GM12878 (cell line): Measurements from ENCODE around the gene VEPH1. TPM values are rescaled to one million over a fixed set of nuclear protein-coding genes. Genes with fewer than 3 reads are reported as not detected.

ENCODE experiments used
- ATAC-seq: fragments of 200-7000 bp; cut with Tn5 transposase; 3 replicates; pipeline ENCODE4 v1.9.1; 2020; ENCODE audit warnings: mild to moderate bottlenecking, moderate library complexity
- BruUV-seq: library from RNA; stranded (reverse); fragments of 400-500 nt; replicated peaks from 2 replicates; lab custom pipeline; 2021; lab: Mats Ljungman, UMichigan
- CTCF ChIA-PET: fragments of 300-600 bp; sonication (Branson Sonifier 250); formaldehyde crosslinking; extraction: SDS; loops from one replicate; lab custom pipeline; 2021; ENCODE audit warnings: inconsistent platforms; lab: Yijun Ruan, JAX
- POLR2A ChIA-PET: fragments of 350-600 bp; formaldehyde crosslinking; extraction: SDS; loops from one replicate; lab custom pipeline; 2021; ENCODE audit warnings: inconsistent platforms; lab: Charles Lee
- RAD21 ChIA-PET: fragments of 300-600 bp; sonication (Branson Sonifier 250); formaldehyde crosslinking; loops from one replicate; lab custom pipeline; 2023; ENCODE audit warnings: antibody characterized with exemption; ENCODE audit not compliant: unreplicated experiment; lab: Charles Lee
- SMC1A ChIA-PET: fragments of 300-600 bp; sonication (Branson Sonifier 250); formaldehyde crosslinking; loops from one replicate; lab custom pipeline; 2023; ENCODE audit not compliant: unreplicated experiment, uncharacterized antibody; lab: Charles Lee
- DNase-seq: peaks from one replicate; pipeline ENCODE4 v3.0.0-alpha.2; 2011; ENCODE audit warnings: low read depth, low spot score
- FAIRE-seq: peaks from 3 replicates; lab custom pipeline; 2011; peaks lifted over from hg19 to GRCh38; lab: Jason Lieb, UNC
- H2AFZ ChIP-seq: 2 replicates; pipeline ENCODE4 v1.6.0; 2011; ENCODE audit warnings: low read depth, low read length, control low read depth; ENCODE audit not compliant: control insufficient read depth
- H3K27ac ChIP-seq: 2 replicates; pipeline ENCODE4 v1.5.1; 2011; ENCODE audit warnings: control low read depth; ENCODE audit not compliant: control insufficient read depth, insufficient read depth
- H3K27me3 ChIP-seq, 2 experiments: replicated peaks in 1 of 2; 2 replicates each; pipeline versions ENCODE4 v1.6.0 to v1.6.1; 2011; ENCODE audit warnings: low read length in 1 of 2; ENCODE audit not compliant: control insufficient read depth in 2 of 2, insufficient read depth in 2 of 2
- H3K36me3 ChIP-seq, 2 experiments: 2 replicates each; pipeline ENCODE4 v1.5.1; 2011; ENCODE audit warnings: low read length in 1 of 2; ENCODE audit not compliant: control insufficient read depth in 2 of 2, insufficient read depth in 2 of 2
- H3K4me1 ChIP-seq: 2 replicates; pipeline ENCODE4 v1.6.1; 2011; ENCODE audit warnings: mild to moderate bottlenecking, low read length, moderate library complexity, mixed read lengths; ENCODE audit not compliant: control insufficient read depth, insufficient read depth
- H3K4me2 ChIP-seq: 2 replicates; pipeline ENCODE4 v1.6.0; 2011; ENCODE audit warnings: control low read depth; ENCODE audit not compliant: control insufficient read depth, insufficient read depth
- H3K4me3 ChIP-seq: fragments of 200-600 bp; sonication (generic); 2 replicates; pipeline ENCODE4 v1.5.1; 2016
- H3K79me2 ChIP-seq: 2 replicates; pipeline ENCODE4 v1.6.0; 2011; ENCODE audit warnings: low read length; ENCODE audit not compliant: control insufficient read depth, insufficient read depth
- H3K9ac ChIP-seq: 2 replicates; pipeline ENCODE4 v1.8.0; 2011; ENCODE audit warnings: low read length, control low read depth, mixed read lengths; ENCODE audit not compliant: control insufficient read depth, insufficient read depth
- H3K9me3 ChIP-seq: replicated peaks from 3 replicates; pipeline ENCODE4 v1.5.1; 2011; ENCODE audit warnings: mild to moderate bottlenecking, low read length; ENCODE audit not compliant: control insufficient read depth, insufficient read depth
- H4K20me1 ChIP-seq: 2 replicates; pipeline ENCODE4 v1.6.0; 2011; ENCODE audit not compliant: control insufficient read depth, insufficient read depth
- DPF2 ChIP-seq: fragments of 450-650 bp; IDR thresholded peaks from 2 replicates; pipeline ENCODE4 v1.6.1; 2017; ENCODE audit warnings: mild to moderate bottlenecking
- ETV6 ChIP-seq, 2 experiments: fragments of 450-650 bp in 1 of 2; IDR thresholded peaks in 1 of 2; conservative IDR thresholded peaks in 1 of 2; 2 replicates each; pipeline ENCODE4 v1.6.1; 2014; ENCODE audit warnings: antibody characterized with exemption in 1 of 2, borderline replicate concordance in 1 of 2, low read depth in 1 of 2, mild to moderate bottlenecking in 1 of 2, moderate library complexity in 1 of 2
- IRF4 ChIP-seq: IDR thresholded peaks from 2 replicates; pipeline ENCODE4 v1.6.1; 2011; ENCODE audit warnings: low read depth, low read length
- JUNB ChIP-seq: IDR thresholded peaks from 2 replicates; pipeline ENCODE4 v1.6.1; 2016; ENCODE audit warnings: antibody characterized with exemption, mild to moderate bottlenecking
- MEF2A ChIP-seq: IDR thresholded peaks from 2 replicates; pipeline ENCODE4 v1.6.1; 2011; ENCODE audit warnings: low read depth, mild to moderate bottlenecking, low read length, moderate library complexity; ENCODE audit not compliant: insufficient read depth
- RFX5 ChIP-seq: IDR thresholded peaks from 2 replicates; pipeline ENCODE4 v1.6.1; 2011; ENCODE audit warnings: low read depth, low read length, improper control_type of control experiment
- SIN3A ChIP-seq: IDR thresholded peaks from 2 replicates; pipeline ENCODE4 v1.6.1; 2012; ENCODE audit warnings: low read depth, low read length, improper control_type of control experiment
- WGBS: methylation state at CpG from one replicate; pipeline ENCODE4 v1.1.6; 2016; ENCODE audit warnings: low lambda C conversion rate; ENCODE audit not compliant: insufficient replicate concordance, insufficient coverage; ENCODE audit errors: missing lambda C conversion rate; 5-methylcytosine and 5-hydroxymethylcytosine counted together
- in situ Hi-C: fragments of 300-500 bp; cut with MboI; formaldehyde crosslinking; loops from 9 replicates; pipeline ENCODE4 v1.14.3; 2018; ENCODE audit warnings: mixed read lengths
- intact Hi-C: fragments of 100-400 bp; cut with micrococcal nuclease; formaldehyde crosslinking; loops from one replicate; pipeline ENCODE4 v1.14.2; 2022; ENCODE audit not compliant: unreplicated experiment
- polyA plus RNA-seq, 11 experiments: library from polyadenylated mRNA; depleted of rRNA in 4 of 11; unstranded in 6 of 11; stranded (reverse) in 5 of 11; fragments of >200 nt; fragmentation: Nextera tagmentation in 4 of 11; fragmentation: Illumina TruSeq in 1 of 11; extraction: Ambion mirVana in 4 of 11; extraction: Trizol in 1 of 11; gene quantifications; 1 replicate in 1 of 11; 2 replicates in 10 of 11; pipeline versions ENCODE4 v1.2.1 to v1.2.3, GENCODE V29; 2011 to 2016; ENCODE audit warnings: inconsistent platforms in 2 of 11, missing spikeins in 2 of 11, low read depth in 1 of 11
- total RNA-seq, 4 experiments: library from RNA; depleted of rRNA in 3 of 4; stranded (reverse); fragments of >200 nt in 3 of 4; fragmentation: Illumina TruSeq in 1 of 4; extraction: Trizol in 1 of 4; gene quantifications; 2 replicates each; pipeline versions ENCODE4 v1.2.1 to v1.2.3, GENCODE V29; 2013 to 2021
- TF ChIP-seq, protein P1 (sequence below): fragments of 450-650 bp; IDR thresholded peaks from 2 replicates; pipeline ENCODE4 v1.6.1; 2017; ENCODE audit warnings: mild to moderate bottlenecking, moderate library complexity
- TF ChIP-seq, protein P2 (sequence below): fragments of 450-650 bp; IDR thresholded peaks from 2 replicates; pipeline ENCODE4 v1.6.1; 2016; ENCODE audit warnings: mild to moderate bottlenecking, moderate library complexity, borderline replicate concordance

VEPH1 gene
- total and polyA plus RNA-seq, 10 of the 15 experiments (the other 5 are each of a cell fraction or from before 2014, with no cell fraction given): 0.04 to 0.26 (median 0.17) TPM; not detected in 7

DNA sequence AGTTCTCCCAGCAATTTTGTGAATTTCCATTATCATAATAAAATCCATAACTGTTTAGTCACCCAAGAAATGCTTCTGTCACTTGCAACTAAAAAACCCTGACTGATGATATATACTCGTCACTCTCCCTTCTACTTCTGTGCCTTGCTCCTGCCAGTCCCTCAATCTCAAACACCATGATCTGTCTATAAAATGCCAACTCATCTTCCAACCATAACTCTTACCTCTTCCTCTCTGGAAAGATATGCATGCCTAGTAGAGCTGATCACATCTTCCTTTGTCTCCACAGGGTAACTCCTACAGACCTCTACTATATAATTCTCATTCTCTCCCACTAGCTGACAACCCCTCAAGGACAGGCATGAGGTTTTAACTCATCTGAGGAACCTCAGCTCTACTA, 5.2 kb upstream of the VEPH1 start:
- Histone ChIP-seq H2AFZ (no peak overlapping the region), H3K27me3 (no peaks in the 10 kb centered on the region), H3K4me1 (no peaks in the 10 kb centered on the region), H3K79me2 (no peaks in the 10 kb centered on the region), H3K27ac (no peak overlapping the region), H4K20me1 (no peaks in the 10 kb centered on the region), H3K4me2 (no peak overlapping the region), H3K9ac (no peak overlapping the region), H3K36me3 (no peaks in the 10 kb centered on the region), H3K9me3 (no peaks in the 10 kb centered on the region), H3K4me3 (no peak overlapping the region)
- no TSS peak for BruUV-seq
- ChIA-PET SMC1A (no interaction called here), RAD21 (no interaction called here), POLR2A (no interaction called here), CTCF (no interaction called here)
- DNase-seq (no peak), ATAC-seq (no peak), FAIRE-seq (no peak)
- TF ChIP-seq RFX5: no peak
- TF ChIP-seq, protein P1, sequence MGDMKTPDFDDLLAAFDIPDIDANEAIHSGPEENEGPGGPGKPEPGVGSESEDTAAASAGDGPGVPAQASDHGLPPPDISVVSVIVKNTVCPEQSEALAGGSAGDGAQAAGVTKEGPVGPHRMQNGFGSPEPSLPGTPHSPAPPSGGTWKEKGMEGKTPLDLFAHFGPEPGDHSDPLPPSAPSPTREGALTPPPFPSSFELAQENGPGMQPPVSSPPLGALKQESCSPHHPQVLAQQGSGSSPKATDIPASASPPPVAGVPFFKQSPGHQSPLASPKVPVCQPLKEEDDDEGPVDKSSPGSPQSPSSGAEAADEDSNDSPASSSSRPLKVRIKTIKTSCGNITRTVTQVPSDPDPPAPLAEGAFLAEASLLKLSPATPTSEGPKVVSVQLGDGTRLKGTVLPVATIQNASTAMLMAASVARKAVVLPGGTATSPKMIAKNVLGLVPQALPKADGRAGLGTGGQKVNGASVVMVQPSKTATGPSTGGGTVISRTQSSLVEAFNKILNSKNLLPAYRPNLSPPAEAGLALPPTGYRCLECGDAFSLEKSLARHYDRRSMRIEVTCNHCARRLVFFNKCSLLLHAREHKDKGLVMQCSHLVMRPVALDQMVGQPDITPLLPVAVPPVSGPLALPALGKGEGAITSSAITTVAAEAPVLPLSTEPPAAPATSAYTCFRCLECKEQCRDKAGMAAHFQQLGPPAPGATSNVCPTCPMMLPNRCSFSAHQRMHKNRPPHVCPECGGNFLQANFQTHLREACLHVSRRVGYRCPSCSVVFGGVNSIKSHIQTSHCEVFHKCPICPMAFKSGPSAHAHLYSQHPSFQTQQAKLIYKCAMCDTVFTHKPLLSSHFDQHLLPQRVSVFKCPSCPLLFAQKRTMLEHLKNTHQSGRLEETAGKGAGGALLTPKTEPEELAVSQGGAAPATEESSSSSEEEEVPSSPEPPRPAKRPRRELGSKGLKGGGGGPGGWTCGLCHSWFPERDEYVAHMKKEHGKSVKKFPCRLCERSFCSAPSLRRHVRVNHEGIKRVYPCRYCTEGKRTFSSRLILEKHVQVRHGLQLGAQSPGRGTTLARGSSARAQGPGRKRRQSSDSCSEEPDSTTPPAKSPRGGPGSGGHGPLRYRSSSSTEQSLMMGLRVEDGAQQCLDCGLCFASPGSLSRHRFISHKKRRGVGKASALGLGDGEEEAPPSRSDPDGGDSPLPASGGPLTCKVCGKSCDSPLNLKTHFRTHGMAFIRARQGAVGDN: no peak
- intact Hi-C loops (no loop called here), in situ Hi-C loops (no loop called here)
- WGBS: 0% methylated on average over 1 of the region's 1 CpG

GRCh38 chr3:157501863-157502262, 1.4 kb downstream of the VEPH1 start:
- 9% methylated on average over 4 of the region's 4 CpGs for WGBS
- in situ Hi-C loops: no loop called here
- intact Hi-C loops: no loop called here
- no peaks in the 10 kb centered on the region for H3K79me2 ChIP-seq
- H3K4me3 ChIP-seq: no peak overlapping the region
- H4K20me1 ChIP-seq: no peaks in the 10 kb centered on the region
- ATAC-seq: no peak
- ChIA-PET RAD21 (no interaction called here), CTCF (no interaction called here), POLR2A (no interaction called here), SMC1A (no interaction called here)
- H3K9me3 ChIP-seq: no peaks in the 10 kb centered on the region
- no TSS peak for BruUV-seq
- no peak for DNase-seq
- FAIRE-seq: no peak
- H3K36me3 ChIP-seq: no peaks in the 10 kb centered on the region
- H3K9ac ChIP-seq: no peak overlapping the region
- H3K4me1 ChIP-seq: no peaks in the 10 kb centered on the region
- H3K27ac ChIP-seq: no peak overlapping the region
- peaks cover 1 to 7% of the 10 kb centered on the region in 2 experiments; a peak in 2 of 4 replicates for H3K27me3 ChIP-seq
- H3K4me2 ChIP-seq: no peak overlapping the region
- H2AFZ ChIP-seq: no peak overlapping the region
- no peak for TF ChIP-seq ETV6 (conservative IDR thresholded peaks at IDR 0.05 in 1 of 2, IDR thresholded peaks at IDR 0.05 in 1 of 2; ENCODE audit: borderline replicate concordance in 1 of 2, low read depth in 1 of 2)
- no peak for TF ChIP-seq RFX5
- TF ChIP-seq MEF2A: no peak
- TF ChIP-seq IRF4: no peak
- no peak for TF ChIP-seq DPF2
- TF ChIP-seq, protein P2, sequence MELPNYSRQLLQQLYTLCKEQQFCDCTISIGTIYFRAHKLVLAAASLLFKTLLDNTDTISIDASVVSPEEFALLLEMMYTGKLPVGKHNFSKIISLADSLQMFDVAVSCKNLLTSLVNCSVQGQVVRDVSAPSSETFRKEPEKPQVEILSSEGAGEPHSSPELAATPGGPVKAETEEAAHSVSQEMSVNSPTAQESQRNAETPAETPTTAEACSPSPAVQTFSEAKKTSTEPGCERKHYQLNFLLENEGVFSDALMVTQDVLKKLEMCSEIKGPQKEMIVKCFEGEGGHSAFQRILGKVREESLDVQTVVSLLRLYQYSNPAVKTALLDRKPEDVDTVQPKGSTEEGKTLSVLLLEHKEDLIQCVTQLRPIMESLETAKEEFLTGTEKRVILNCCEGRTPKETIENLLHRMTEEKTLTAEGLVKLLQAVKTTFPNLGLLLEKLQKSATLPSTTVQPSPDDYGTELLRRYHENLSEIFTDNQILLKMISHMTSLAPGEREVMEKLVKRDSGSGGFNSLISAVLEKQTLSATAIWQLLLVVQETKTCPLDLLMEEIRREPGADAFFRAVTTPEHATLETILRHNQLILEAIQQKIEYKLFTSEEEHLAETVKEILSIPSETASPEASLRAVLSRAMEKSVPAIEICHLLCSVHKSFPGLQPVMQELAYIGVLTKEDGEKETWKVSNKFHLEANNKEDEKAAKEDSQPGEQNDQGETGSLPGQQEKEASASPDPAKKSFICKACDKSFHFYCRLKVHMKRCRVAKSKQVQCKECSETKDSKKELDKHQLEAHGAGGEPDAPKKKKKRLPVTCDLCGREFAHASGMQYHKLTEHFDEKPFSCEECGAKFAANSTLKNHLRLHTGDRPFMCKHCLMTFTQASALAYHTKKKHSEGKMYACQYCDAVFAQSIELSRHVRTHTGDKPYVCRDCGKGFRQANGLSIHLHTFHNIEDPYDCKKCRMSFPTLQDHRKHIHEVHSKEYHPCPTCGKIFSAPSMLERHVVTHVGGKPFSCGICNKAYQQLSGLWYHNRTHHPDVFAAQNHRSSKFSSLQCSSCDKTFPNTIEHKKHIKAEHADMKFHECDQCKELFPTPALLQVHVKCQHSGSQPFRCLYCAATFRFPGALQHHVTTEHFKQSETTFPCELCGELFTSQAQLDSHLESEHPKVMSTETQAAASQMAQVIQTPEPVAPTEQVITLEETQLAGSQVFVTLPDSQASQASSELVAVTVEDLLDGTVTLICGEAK: no peak
- TF ChIP-seq SIN3A: no peak
- no peak for TF ChIP-seq JUNB
